C4-2B (cell line): ENCODE data around the gene HOXB4.

Source experiments
- H3K27ac ChIP-seq: fragments of 450-650 bp; 2 replicates; pipeline ENCODE4 v1.5.1; 2017
- ZFX ChIP-seq: fragments of 450-650 bp; IDR thresholded peaks from 2 replicates; pipeline ENCODE4 v1.6.1; 2017
- TF ChIP-seq, protein P1 (sequence below): fragments of 450-650 bp; conservative IDR thresholded peaks from 2 replicates; pipeline ENCODE4 v1.5.1; 2017; ENCODE audit warnings: mild to moderate bottlenecking

Gene HOXB4

DNA sequence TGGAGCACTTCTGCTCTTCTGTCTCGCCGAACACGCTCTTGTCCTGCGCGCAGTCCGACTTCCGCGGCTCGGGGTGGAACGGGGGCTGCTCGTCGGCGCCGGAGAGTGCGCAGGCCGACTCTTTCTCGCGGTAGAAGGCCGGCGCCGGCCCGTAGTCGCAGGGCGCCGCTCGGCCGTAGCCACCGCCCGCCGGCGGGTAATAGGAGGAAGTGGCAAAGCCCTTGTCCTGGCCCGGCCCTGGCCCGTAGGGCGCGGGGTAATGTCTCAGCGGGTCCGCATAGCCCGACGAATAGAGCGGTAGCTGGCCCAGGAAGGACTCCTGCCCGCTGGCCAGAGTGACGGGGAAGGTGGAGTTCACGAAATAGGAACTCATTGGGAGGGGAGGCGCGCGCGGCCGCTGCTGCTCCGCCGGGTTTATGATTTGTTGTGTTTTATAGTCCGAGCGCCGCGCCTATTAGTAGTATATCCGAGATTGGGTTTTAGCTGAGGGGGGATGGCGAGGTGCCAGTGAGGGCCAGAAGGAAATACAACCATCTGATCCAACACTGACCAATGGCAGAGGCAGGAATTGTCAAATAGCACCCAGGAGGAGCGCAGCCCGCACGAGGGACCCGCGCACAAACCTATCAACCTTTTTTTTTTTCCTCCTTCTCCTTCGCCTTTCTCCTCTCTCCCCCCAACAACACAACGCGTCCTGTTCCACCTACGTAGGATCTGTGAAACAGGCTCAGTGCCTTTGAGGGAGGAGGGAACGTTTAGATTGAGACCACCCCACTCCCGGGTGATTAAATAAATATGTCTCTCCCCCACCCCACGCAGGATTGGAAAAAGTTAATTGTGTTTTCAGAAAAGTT, 19.9 kb upstream of the HOXB4 start:
- peak overlapping the region; percentile 25; the same call in 1 of the 2 replicates for H3K27ac ChIP-seq
- TF ChIP-seq ZFX = peak; percentile 38; the same call in 1 of the 2 replicates
- TF ChIP-seq, protein P1, sequence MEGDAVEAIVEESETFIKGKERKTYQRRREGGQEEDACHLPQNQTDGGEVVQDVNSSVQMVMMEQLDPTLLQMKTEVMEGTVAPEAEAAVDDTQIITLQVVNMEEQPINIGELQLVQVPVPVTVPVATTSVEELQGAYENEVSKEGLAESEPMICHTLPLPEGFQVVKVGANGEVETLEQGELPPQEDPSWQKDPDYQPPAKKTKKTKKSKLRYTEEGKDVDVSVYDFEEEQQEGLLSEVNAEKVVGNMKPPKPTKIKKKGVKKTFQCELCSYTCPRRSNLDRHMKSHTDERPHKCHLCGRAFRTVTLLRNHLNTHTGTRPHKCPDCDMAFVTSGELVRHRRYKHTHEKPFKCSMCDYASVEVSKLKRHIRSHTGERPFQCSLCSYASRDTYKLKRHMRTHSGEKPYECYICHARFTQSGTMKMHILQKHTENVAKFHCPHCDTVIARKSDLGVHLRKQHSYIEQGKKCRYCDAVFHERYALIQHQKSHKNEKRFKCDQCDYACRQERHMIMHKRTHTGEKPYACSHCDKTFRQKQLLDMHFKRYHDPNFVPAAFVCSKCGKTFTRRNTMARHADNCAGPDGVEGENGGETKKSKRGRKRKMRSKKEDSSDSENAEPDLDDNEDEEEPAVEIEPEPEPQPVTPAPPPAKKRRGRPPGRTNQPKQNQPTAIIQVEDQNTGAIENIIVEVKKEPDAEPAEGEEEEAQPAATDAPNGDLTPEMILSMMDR = no peak

DNA sequence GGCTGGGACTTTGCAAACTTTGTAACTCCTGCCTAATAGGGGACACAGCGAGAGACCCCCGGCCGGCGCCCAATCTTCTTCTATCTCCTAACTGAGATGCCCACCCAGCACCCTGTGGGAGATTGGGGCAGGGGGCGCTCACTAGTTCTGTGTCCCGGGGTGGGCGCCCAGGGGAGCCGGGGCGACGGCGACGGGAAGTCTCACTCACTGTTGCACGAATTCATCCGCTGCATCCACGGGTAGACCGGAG, 19.3 kb upstream of the HOXB4 start:
- TF ChIP-seq, protein P1 = no peak
- TF ChIP-seq ZFX = no peak
- peak overlapping the region; percentile 25; the same call in 1 of the 2 replicates for H3K27ac ChIP-seq

DNA sequence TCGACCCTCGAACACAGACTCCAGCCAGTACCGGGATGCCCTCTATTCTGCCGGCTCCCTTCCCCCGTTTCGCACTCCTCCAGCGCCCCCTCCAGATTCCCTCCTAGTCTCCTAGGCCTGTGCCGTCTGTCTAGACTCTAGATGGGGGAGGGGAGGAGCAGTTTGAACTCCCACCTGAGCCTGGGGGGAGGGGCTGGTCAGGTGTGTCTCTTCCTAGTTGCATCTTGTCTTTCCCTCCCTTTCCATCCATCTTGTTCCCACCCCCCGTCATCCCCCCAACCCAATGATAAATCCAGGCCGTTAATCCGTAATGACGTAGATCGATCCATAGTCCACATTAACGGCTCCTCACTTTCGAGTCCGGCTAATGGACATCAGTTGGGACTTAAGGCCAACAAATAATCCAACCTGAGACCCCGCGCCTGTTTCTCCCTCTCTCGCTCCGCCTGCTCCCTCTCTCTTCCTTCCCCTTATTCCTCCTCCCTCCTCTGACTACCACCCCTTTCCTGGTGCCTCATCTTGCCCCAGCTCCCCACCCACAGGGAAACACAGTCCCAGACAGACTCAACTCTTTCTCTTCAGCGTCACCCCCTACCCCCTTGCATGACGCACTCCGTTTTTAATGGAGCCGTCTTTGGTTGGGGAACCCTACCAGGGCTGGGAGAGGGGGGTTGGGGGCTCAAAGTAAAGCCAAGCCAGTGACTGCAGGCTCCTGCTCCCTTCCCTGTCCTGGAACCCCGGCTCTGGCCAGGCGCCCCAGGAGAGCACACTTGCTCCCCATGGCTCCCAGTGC, 18.8 kb upstream of the HOXB4 start:
- no peak for TF ChIP-seq ZFX
- TF ChIP-seq, protein P1 = no peak
- peak overlapping the region; percentile 25; the same call in 1 of the 2 replicates for H3K27ac ChIP-seq

DNA sequence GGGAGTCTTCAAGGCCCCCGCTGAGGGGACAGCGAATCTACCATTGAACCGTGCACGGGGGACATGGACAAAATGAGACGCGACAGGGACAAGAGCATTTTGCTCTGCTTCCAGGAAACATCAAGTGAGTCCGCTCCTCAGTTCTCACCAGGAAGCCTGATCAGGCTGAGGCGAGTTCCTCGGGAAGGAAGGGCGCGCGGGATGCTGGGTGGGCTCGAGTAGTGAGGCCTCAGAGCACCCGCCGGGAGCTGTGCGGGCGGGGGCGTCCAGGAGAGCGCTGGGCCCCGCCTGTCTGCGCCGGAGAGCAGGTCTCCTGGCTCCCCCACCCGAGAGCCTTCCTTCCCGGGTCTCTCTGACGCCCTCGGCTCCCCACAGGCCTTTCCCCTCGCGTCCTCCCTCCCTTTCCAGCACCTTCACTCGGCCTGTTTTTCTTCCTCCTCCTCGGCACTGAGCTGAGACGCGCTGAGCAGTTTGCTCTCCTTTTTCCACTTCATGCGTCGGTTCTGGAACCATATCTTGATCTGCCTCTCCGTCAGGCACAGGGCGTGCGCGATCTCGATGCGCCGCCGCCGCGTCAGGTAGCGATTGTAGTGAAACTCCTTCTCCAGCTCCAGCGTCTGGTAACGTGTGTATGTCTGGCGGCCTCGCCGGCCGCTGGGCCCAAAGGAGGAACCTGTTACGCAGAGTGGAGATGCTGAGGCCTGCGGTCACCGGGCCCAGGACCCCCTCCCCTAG, 18.0 kb upstream of the HOXB4 start:
- no peak for TF ChIP-seq ZFX
- TF ChIP-seq, protein P1 = no peak
- H3K27ac ChIP-seq = no peak overlapping the region

DNA sequence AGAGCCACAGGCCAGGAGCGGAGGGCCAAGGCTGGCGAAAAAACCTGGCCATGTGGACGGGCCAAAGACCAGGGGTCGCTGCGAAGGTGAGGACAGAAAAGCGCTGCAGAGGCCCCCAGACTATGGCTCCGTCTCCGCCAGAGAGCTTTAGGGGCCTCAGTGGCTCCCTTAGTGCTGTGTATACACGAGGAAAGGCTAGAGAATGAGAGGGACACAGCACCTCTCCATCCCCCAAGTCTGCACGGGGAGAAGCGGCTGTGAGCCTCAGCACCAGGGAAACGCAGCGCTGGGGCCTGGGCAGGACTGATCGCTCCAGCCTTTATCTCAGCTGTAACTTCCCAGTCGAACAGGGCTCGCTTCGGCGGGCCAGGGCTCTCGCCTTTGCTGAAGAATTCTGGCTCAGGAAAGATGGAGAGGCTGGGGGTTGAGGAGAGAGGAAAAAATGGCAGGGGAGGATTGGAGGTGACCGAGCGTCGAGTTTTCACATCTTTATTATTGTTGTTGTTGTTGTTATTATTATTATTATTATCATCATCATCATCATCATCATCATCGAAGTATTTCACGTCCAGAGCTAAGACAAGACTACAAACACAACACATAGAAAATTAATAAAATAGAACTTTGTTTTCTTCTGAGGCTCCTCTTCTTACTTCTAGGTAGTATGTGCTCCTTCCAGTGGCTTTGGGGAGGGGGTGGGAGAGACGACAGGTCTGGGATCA, 17.3 kb upstream of the HOXB4 start:
- no peak for TF ChIP-seq ZFX
- TF ChIP-seq, protein P1 = no peak
- no peak overlapping the region for H3K27ac ChIP-seq

DNA sequence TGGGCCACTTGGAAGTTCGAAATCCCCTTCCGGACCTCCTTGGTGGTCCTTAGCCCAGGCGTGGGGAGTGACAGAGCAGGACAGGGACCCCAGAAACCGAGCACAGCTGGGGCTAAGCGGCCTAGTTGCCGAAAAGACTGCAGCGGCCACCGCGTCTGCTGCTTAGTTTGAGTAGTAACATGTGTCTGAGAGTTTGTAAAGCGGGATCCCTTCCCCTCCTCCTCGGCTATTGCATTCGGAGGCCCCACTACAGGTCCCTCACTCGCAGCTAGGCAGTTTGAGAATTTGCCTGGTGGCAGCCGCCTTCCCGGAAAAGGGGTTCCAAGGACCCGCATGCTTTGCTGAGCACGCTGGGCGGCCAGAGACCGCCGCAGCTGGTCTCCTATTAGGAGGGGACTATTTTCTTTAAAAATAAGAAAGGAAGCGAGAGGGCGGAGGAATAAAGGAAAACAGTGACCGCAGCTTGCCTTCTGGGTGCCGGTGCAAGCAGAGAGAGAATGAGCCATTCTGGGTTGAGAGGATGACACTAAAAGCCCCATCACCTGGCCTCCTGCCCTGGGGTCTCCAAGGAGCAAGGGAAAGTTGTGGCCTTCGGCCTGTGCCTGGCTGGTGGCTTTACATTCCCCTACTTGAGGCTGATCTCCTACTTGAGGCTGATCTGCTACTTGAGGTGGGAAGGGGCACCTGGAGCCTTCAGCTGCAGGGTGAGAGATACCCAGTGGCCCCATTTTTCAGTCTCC, 16.6 kb upstream of the HOXB4 start:
- no peak for TF ChIP-seq ZFX
- TF ChIP-seq, protein P1 = no peak
- no peak overlapping the region for H3K27ac ChIP-seq
